HUES48 (cell line): ENCODE measurements around the gene UBR4.

Experiments used
- H3K27ac ChIP-seq: one replicate; pipeline ENCODE4 v1.7.0; 2013; ENCODE audit warnings: low read depth, low read length, inconsistent platforms
- H3K27me3 ChIP-seq: 2 replicates; pipeline ENCODE4 v1.6.1; 2013; ENCODE audit warnings: mild to moderate bottlenecking, low read length; ENCODE audit not compliant: control insufficient read depth, insufficient read depth
- H3K36me3 ChIP-seq: 2 replicates; pipeline ENCODE4 v1.6.1; 2013; ENCODE audit warnings: low read length; ENCODE audit not compliant: control insufficient read depth, insufficient read depth
- H3K4me1 ChIP-seq: 2 replicates; pipeline ENCODE4 v1.6.1; 2013; ENCODE audit warnings: mild to moderate bottlenecking, low read length; ENCODE audit not compliant: control insufficient read depth, insufficient read depth
- H3K4me3 ChIP-seq: 2 replicates; pipeline ENCODE4 v1.5.1; 2013; ENCODE audit warnings: mild to moderate bottlenecking, low read depth, low read length
- H3K9ac ChIP-seq: 2 replicates; pipeline ENCODE4 v1.6.1; 2013; ENCODE audit warnings: mild to moderate bottlenecking, low read depth, low read length, moderate library complexity
- H3K9me3 ChIP-seq: 2 replicates; pipeline ENCODE4 v1.6.1; 2013; ENCODE audit warnings: low read length; ENCODE audit not compliant: control insufficient read depth, insufficient read depth

UBR4 gene

DNA sequence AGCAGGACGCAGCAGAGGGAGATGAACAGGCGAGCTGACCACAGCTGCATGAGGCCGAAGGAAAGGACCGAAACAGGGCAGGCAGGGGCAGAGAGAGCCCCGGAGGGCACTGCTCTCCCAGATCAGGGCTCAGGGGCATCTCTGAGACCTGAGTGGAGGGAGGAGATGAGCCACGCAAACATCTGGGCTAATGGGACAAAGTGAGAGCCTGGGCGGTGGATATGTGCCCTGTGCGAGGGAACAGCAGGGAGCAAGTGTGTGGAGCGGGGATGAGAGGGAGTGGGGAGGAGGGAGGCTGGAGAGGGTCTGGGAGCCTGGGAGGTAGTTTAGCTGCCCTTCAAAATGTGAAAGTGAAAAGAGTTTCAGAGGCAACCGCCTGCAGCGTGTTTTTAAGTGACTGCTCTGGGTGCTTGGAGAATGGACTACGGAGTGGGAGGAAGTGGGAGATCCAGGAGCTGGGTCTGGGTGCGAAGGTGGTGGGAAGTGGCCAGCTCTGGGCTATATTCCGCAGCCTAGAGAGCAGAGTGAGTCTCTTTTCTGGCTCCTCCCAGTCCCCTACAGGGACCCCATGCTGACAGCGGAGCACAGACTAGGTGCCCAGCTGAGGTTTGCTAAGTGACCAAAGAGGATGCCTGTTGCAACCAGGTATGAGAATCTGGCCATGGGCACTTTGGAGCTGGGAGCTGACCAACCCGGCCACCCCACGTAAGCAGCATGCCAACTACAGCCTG, 139.0 kb downstream of the UBR4 start:
- H3K27me3 ChIP-seq, result no peaks in the 10 kb centered on the region
- H3K9me3 ChIP-seq, result no peaks in the 10 kb centered on the region
- H3K27ac ChIP-seq, result no peak overlapping the region
- H3K4me1 ChIP-seq, result peaks cover 14% of the 10 kb centered on the region; the same call in 1 of the 2 replicates
- no peak overlapping the region for H3K4me3 ChIP-seq
- no peak overlapping the region; the same call in 1 of the 2 replicates for H3K9ac ChIP-seq
- peaks cover 37% of the 10 kb centered on the region for H3K36me3 ChIP-seq

DNA sequence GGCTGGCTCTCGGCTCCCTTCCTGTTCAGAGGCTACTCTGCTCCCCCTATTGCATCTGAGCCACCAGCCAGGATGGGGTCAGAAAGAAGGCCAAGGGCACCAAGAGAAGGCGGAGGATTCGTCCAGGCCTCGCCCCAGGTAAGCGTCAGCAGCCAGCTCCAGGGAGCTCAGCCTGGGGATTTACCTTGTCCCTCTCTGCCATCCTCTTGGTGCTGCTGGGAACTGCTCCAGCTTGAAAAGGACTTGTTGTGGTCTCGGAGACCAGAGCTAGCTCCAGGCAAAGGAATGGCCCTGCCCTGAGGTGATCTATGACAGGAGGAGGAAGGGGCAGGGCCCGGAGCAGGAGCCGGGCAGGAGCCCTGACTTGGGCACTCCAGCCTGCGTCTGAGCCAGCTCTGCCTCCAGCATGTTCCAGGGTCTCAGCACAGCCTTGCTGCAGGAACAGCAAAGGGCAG, 139.8 kb downstream of the UBR4 start:
- Histone ChIP-seq H3K36me3 (peaks cover 28% of the 10 kb centered on the region), H3K27ac (no peak overlapping the region), H3K4me3 (no peak overlapping the region), H3K4me1 (peaks cover 14% of the 10 kb centered on the region; the same call in 1 of the 2 replicates), H3K9me3 (no peaks in the 10 kb centered on the region), H3K9ac (no peak overlapping the region), H3K27me3 (no peaks in the 10 kb centered on the region)

- H3K9ac ChIP-seq, result no peak overlapping the region
- no peak overlapping the region for H3K27ac ChIP-seq
- H3K27me3 ChIP-seq, result no peaks in the 10 kb centered on the region
- no peak overlapping the region for H3K4me3 ChIP-seq
- H3K4me1 ChIP-seq, result peaks cover 14% of the 10 kb centered on the region; the same call in 1 of the 2 replicates
- H3K9me3 ChIP-seq, result no peaks in the 10 kb centered on the region
- peaks cover 14% of the 10 kb centered on the region for H3K36me3 ChIP-seq
These were observed 141.3 kb downstream of the UBR4 start for GRCh38 chr1:19068639-19069276.

- Histone ChIP-seq H3K36me3 (peaks cover 7% of the 10 kb centered on the region), H3K27me3 (no peaks in the 10 kb centered on the region), H3K27ac (no peak overlapping the region), H3K9me3 (no peaks in the 10 kb centered on the region), H3K4me3 (no peak overlapping the region), H3K9ac (no peak overlapping the region), H3K4me1 (peaks cover 14% of the 10 kb centered on the region; the same call in 1 of the 2 replicates)
These were observed 142.0 kb downstream of the UBR4 start for GRCh38 chr1:19067912-19068638.

GRCh38 chr1:19067182-19067911, 142.7 kb downstream of the UBR4 start:
- Histone ChIP-seq H3K9me3 (no peaks in the 10 kb centered on the region), H3K4me3 (no peak overlapping the region), H3K36me3 (no peaks in the 10 kb centered on the region), H3K4me1 (peaks cover 14% of the 10 kb centered on the region; the same call in 1 of the 2 replicates), H3K27me3 (no peaks in the 10 kb centered on the region), H3K9ac (no peak overlapping the region), H3K27ac (no peak overlapping the region)

GRCh38 chr1:19066874-19067181, 143.2 kb downstream of the UBR4 start:
- Histone ChIP-seq H3K9ac (no peak overlapping the region), H3K36me3 (no peaks in the 10 kb centered on the region), H3K4me3 (no peak overlapping the region), H3K9me3 (no peaks in the 10 kb centered on the region), H3K4me1 (peaks cover 10% of the 10 kb centered on the region; the same call in 1 of the 2 replicates), H3K27me3 (no peaks in the 10 kb centered on the region), H3K27ac (no peak overlapping the region)

DNA sequence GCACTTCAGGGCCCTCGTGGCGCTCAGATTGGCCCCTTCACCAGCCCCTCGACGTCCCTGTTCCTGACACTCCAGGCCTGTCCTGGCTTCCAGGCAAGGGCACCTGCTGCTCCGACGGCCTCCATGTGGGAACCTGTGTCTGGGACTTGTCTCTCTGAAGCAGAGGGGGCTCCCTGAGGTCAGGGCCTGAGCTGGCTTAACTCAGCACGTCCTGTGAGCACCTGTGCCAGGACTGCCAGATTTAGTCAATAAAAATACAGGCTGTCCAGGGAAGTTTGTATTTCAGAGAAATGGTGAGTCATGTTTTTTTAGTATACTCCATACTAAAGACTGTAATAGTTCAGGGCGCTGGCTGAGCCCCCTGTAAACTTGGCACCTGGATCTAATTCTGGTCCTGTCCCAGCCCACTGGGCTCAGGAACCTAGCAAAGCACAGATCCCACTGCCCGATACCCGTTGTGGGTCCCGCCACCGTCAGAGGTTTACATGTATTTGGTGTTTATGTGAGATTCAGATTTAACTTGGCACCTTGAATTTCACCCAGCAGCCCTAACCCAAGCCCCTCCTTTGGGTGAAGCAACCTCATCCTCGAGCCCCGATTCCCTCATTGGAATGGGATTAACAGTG, 143.7 kb downstream of the UBR4 start:
- Histone ChIP-seq H3K4me1 (peaks cover 5% of the 10 kb centered on the region; the same call in 1 of the 2 replicates), H3K9me3 (no peaks in the 10 kb centered on the region), H3K27me3 (no peaks in the 10 kb centered on the region), H3K27ac (no peak overlapping the region), H3K9ac (no peak overlapping the region), H3K36me3 (no peaks in the 10 kb centered on the region), H3K4me3 (no peak overlapping the region)

DNA sequence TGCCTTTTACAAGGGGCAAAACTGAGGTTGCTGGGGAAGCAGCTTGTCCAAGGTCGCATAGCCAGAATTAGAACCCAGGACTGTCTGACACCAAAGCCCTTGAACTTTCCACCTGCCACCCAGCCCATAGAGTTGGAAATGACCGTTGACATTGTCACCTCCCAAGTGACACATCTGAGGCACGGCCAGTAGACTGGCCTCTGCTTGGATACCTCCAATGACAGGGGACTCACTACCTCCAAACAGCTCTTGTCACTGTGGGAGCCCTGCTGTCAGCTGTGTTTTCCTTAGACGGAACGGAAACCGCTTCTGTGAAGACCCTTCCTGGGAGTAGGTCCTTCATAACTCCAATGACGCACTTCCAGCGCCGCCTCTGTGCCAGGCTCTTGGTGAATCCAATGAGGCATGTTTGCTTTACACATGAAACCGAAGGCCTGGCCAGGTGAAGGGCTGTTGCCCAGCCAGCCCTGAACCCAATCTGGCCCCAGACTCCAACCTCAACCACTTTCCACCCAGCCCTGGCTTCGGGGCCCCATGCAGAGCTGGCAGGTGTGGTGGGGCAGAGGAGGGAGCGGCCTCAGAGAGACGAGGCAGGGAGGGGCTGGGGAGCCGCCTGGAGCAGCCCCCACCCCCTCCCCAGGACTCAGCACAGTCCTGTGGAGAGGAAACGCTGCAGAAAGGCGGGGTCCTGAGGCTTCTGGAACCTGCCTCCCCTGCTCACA, 144.4 kb downstream of the UBR4 start:
- Histone ChIP-seq H3K9me3 (no peaks in the 10 kb centered on the region), H3K27me3 (no peaks in the 10 kb centered on the region), H3K4me1 (no peaks in the 10 kb centered on the region), H3K9ac (no peak overlapping the region), H3K27ac (no peak overlapping the region), H3K36me3 (no peaks in the 10 kb centered on the region), H3K4me3 (no peak overlapping the region)

DNA sequence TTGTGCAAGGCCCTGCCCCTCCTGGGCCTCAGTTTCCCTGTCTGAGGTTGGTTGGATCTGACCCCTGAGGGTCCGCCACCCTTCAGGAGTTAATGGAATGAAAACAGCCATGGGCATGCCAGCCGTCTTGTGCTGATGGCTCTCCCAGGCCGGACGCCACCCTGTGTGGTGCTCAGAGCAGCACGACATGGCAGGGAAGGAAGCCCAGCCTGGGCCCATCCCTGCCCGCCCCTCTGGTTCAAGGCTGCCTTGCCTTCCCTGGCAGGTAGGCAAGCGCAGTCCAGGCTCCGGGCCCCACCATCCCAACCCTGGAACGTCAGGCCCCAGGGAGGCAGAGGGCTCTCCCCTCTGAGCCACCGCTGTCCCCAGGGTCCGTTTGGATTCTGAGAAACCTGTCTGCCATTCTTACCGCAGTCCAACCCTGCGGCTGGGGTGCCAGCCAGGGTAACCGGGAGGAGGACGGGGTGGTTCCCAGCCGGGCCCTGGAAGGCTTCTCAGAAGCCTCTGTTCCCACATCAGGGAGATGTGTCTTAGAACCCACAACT, 145.1 kb downstream of the UBR4 start:
- H3K9ac ChIP-seq, result no peak overlapping the region

DNA sequence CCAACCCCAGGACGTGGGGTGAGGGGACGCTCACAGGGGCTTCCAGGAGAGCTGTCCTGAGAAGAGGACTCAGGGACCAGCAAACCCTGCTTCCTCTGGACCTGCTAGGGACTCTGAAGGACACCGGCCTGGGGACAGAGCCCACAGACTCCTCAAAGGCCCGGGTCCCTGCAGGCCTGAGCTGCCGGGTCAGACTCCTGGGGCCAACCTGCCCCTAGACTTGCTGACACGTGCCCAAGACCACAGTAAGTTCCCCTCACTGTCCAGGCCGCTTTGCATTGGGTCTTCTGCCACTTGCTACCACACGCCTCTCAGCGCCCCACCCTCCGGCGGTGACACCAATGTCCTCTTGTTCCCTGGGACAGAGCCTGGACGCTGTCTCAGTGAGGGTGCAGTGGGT, 146.9 kb downstream of the UBR4 start:
- H3K9me3 ChIP-seq, result no peaks in the 10 kb centered on the region
- H3K4me1 ChIP-seq, result no peaks in the 10 kb centered on the region
- H3K36me3 ChIP-seq, result no peaks in the 10 kb centered on the region
- no peak overlapping the region for H3K9ac ChIP-seq
- no peak overlapping the region for H3K27ac ChIP-seq
- H3K27me3 ChIP-seq, result no peaks in the 10 kb centered on the region
- no peak overlapping the region for H3K4me3 ChIP-seq

More for the DNA sequence above, 145.1 kb downstream of the UBR4 start:
- no peak overlapping the region for H3K27ac ChIP-seq
- no peak overlapping the region for H3K4me3 ChIP-seq
- H3K9me3 ChIP-seq, result no peaks in the 10 kb centered on the region
- no peaks in the 10 kb centered on the region for H3K36me3 ChIP-seq
- H3K27me3 ChIP-seq, result no peaks in the 10 kb centered on the region
- H3K4me1 ChIP-seq, result no peaks in the 10 kb centered on the region
